NCI-H524 treated with DMSO at 0.1 percent for 48 hours (cell line): ENCODE results near the gene PARPBP.
"Not testable (repeated sequence)": the region's sequence is repeated elsewhere in the genome, so short reads cannot be mapped to it uniquely, and the experiment has no call there.

Experiments
- DNase-seq: peaks from one replicate; lab custom pipeline; 2025; lab: John Stamatoyannopoulos, UW

The PARPBP gene

GRCh38 chr12:102147062-102147587 lies 27.1 kb downstream of the PARPBP start:
- not testable (repeated sequence) for DNase-seq

DNA sequence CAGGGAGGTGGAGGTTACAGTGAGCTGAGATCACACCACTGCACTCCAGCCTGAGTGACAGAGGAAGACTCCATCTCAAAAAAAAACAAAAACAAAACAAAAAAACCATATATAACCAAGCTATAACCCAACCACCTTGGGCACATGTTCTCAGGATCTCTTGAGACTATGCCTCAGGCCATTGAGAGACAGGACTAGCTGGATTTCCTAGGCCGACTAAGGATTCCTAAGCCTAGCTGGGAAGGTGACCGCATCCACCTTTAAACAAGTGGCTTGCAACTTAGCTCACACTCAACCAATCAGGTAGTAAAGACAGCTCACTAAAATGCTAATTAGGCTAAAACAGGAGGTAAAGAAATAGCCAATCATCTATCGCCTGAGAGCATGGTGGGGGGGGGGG lies 35.2 kb downstream of the PARPBP start:
- not testable (repeated sequence) for DNase-seq

- DNase-seq = no peak
Measured at GRCh38 chr12:102163383-102163782, 43.4 kb downstream of the PARPBP start.

DNA sequence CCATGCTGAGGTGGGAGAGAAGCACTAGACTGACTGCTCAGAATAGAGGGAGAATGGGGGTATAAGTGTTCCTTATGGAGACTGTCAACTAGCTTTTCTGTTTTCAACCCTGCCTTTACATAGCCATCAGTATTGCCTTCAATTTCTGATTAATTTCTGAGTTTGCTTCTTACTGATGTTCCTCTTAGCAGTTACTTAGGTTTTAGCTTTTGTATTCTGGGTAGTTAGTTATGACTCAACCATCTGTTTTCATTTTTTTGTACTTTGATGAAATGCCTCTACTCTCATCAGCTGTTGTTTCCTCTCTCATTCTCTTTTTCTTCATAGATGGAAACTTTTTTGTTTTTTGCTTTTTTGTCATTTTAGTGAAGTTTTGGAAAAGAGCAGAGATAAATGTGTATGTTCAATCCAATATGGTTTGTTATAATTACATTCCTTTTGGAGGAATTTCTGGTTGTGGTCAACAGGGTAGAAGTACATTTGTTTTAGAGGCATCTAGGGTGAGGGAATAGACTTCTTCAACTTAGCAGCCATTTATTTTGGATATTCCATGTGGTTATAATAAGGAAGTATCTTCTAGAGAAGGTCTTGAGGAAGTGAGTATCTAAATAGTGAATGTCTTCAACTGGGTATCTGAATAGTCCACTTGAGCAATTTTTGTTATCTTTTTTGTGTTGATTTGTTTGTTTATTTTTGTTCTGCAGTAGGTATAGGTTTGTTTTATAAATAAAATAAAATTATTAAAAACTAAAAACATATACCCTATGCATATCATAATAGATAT lies 48.0 kb downstream of the PARPBP start:
- no peak for DNase-seq

DNA sequence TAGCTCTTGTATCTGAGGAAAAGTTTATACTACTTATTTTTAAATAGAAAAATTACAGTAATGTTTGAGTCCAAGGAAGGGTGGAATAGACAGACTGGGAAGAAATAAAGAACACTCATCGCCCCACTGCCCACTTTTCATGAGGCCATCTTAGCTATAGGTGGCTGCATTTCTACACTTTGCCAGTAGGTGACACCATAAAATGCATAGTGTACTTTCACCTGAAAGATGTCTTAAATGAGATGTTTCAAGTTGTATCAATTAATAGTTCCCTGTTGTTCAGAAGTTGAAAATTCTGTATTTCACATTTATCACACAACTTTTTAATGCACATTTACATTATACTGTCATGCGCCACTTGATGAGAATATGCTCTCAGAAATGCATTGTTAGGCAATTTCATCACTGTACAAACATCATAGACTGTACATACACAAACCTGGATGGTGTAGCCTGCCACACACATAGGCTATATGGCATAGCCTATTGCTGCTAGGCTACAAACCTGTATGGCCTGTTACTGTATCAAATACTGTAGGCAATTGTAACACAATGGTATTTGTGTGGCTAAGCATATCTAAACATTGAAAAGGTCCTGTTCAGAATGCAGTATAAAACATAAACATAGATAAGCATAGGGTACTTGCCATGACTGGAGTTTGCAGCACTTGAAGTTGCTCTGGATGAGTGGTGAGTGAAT lies 50.1 kb downstream of the PARPBP start:
- DNase-seq = no peak

- no peak for DNase-seq
Measured at GRCh38 chr12:102171951-102172350, 52.0 kb downstream of the PARPBP start.

DNA sequence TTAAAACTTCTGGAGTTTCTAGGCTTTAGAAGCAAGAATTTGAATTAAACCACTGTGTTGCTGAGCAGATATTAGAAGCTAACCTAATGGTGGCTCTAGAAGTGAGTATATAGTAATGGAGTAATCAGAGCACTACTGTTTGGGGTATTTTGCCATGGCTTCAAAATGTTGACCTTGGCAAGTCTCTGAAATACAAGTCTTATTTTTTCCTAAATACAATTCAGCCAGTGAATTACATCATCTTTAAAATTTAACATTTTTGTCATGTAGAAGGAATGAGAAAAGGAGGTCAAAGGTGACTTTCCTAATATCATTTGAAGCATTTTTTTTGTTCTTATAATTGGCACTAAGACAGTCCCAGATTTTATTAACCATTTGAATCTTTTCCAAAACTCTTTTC lies 52.5 kb downstream of the PARPBP start:
- no peak for DNase-seq

- no peak for DNase-seq
Measured at GRCh38 chr12:102174117-102174516, 54.1 kb downstream of the PARPBP start.

- no peak for DNase-seq
Measured at GRCh38 chr12:102174761-102175160, 54.8 kb downstream of the PARPBP start.

DNA sequence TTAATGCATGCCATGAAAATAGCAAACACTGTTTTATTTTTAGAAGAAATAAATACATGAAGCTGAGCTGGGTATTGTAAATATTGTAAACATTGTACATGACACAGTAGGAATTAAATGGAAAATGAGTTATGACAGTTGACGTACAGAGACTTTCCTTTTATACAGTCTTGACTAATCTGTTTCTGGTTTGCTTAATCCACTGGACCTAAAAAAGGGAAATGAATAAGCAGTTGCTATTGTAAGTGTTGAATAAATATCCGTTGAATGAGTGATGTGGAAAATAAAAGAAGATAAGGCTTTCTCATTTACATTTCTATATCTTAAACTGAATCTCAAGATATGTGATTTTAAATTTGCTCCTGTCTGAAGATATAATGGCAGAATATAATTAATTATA lies 62.7 kb downstream of the PARPBP start:
- DNase-seq = no peak

DNA sequence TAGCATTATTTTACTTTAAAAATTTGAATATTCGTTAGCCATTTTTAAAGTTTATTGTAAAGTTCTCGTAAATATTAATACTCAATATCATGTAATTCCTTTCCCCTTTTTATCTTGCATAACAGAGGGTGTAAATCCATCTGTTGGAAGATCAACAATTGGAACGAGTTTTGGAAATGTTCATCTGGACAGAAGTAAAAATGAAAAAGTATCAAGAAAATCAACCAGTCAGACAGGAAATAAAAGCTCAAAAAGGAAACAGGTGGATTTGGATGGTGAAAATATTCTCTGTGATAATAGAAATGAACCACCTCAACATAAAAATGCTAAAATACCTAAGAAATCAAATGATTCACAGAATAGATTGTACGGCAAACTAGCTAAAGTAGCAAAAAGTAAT lies 75.8 kb downstream of the PARPBP start:
- DNase-seq = no peak

DNA sequence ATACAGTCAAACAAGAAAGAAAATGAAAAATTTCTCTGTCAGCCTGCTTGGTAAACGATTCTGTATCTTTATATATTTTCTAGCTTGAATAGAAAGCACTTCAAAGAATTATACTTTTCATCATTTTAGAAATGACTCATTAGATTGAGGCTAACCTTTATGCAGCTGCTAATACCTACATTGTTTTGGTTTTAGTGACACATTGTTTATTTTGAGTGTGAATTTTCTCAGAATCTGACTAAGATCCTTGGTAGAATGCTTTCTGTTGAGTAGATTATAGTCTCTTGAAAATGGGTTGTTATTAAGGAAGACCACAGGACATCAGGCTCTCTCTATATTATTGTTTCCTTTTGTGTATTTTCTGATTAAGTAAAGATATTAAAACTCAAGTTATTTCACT lies 77.8 kb downstream of the PARPBP start, which contains the start of gene PMCH:
TSS of gene PMCH (minus strand) at position 45 of the 400 bp plus-strand sequence. CDS start 63 bp downstream, outside the sequence.
- DNase-seq = no peak

DNA sequence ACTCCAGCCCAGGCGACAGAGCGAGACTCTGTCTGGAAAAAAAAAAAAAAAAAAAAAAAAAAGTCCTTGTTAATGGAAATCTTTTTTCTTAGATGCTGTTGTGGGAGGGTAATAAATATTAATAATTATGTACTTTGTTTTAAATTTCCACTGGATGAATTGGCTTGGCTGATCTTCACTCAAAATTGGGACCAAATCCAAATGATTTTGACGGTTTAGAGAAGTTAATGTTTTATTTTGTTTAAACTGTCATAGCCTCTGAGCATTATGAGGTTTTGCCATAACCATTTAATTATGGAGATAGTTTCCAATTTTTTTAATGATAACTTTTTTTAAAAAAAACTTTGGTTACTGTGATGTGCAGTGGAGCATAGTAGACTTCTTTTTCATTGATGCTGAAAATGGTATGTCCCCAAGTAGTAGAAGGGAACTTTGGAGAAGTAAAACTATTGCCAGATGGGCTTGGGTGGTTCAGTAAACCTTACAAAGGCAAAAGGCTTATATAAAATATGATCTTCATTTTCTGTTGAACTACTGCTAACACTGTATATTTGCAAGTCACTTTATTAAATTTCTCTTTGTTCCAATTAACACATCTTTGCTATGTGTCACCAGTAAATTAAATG lies 81.6 kb downstream of the PARPBP start:
- no peak for DNase-seq

- no peak for DNase-seq
Measured at GRCh38 chr12:102202556-102202955, 82.6 kb downstream of the PARPBP start.

GRCh38 chr12:102204025-102204424 lies 84.0 kb downstream of the PARPBP start:
- DNase-seq = no peak

- no peak for DNase-seq
Measured at GRCh38 chr12:102215992-102216691, 96.2 kb downstream of the PARPBP start.

DNA sequence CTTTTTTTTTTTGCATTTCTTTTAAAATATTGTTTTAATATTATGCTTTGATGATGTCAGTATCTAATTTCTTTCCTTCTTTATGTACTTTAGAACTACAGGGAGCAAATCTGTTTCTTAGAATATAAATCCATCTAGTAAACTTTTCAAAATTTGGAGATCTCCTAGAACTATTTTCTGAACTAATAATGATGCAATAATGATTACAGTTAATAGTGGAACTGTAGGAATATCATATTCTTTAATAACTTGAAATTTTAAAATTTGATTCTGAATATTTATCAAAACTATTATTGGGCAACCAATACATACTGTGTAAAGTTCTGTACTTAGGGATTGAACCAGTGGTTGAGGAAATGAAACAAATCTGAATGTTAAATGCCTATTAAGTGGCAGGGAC lies 100.8 kb downstream of the PARPBP start:
- no peak for DNase-seq

GRCh38 chr12:102227954-102228353 lies 108.0 kb downstream of the PARPBP start:
- no peak for DNase-seq

GRCh38 chr12:102232036-102232435 lies 112.1 kb downstream of the PARPBP start:
- no peak for DNase-seq

GRCh38 chr12:102232446-102232845 lies 112.5 kb downstream of the PARPBP start:
- no peak for DNase-seq

DNA sequence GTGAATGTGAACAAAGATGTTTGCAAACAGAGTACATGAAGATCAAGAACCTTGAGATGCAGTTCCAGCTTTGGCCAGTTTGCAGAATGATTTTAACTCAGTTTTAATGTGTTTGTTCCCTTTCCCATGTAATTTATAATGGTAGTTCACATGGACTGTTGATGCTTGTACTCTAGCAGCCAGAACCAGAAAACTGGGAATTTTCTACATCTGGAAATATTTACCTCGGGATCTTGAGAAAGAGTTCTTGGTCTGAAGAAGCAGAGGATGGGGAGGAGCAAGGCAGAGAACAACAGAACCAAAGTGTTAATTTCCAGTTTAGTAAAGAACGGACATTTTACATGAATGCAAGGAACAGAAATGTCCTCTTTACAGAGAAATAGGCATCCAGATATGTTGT lies 114.6 kb downstream of the PARPBP start:
- no peak for DNase-seq

- DNase-seq = not testable (repeated sequence)
Measured at GRCh38 chr12:102240859-102241258, 120.9 kb downstream of the PARPBP start.
